CD4-positive, alpha-beta T cell treated with Interleukin-2 at 100 ng/mL for 4 hours (primary cell): ENCODE measurements around the gene RPS29.
"Not testable (repeated sequence)": the region's sequence is repeated elsewhere in the genome, so short reads cannot be mapped to it uniquely, and the experiment has no call there.

Experiments
- DNase-seq: peaks from one replicate; pipeline ENCODE4 v3.0.0-alpha.2; 2020; ENCODE audit warnings: low spot score

Gene RPS29

DNA sequence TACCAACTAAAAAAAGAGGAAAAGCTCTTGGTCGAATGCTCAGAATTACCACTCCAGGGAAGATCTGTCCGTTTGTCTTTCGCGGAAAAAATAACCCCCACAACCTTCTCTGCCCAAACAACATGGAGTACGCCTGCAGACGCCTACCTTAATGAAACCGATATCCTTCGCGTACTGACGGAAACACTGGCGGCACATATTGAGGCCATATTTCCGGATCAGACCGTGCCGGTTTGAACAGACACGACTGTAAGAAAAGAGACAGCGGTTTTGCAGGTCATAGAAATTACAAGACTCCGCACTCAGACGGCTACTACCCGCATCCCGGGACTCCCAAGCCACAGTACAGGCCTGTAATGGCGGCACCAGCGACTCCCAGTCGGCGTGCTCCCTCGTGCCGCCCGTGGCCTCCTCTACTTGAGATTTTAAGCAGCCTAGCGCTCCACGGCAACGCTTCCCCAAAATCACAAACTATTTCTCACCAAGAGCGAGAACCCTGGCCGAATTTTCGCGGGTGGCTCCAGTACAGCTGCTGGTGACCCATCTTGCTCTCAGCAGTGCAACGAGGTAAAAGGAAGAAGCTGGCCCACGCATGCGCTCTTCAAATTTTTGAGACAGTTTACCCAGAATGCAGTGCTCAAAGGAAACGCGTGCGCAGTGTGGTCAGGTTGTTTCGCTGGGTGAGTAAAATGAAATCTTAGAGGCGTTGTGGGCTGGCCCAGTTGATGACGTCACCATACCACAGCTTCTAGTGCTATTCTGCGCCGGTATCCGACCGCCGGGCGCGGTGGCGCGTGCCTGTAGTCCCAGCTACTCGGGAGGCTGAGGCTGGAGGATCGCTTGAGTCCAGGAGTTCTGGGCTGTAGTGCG, at the start of gene RPS29:
RPS29 (minus strand) TSS at position 578 of the 870 bp plus-strand sequence; CDS start at position 544, 34 bp downstream.
- DNase-seq = peak; percentile 99

DNA sequence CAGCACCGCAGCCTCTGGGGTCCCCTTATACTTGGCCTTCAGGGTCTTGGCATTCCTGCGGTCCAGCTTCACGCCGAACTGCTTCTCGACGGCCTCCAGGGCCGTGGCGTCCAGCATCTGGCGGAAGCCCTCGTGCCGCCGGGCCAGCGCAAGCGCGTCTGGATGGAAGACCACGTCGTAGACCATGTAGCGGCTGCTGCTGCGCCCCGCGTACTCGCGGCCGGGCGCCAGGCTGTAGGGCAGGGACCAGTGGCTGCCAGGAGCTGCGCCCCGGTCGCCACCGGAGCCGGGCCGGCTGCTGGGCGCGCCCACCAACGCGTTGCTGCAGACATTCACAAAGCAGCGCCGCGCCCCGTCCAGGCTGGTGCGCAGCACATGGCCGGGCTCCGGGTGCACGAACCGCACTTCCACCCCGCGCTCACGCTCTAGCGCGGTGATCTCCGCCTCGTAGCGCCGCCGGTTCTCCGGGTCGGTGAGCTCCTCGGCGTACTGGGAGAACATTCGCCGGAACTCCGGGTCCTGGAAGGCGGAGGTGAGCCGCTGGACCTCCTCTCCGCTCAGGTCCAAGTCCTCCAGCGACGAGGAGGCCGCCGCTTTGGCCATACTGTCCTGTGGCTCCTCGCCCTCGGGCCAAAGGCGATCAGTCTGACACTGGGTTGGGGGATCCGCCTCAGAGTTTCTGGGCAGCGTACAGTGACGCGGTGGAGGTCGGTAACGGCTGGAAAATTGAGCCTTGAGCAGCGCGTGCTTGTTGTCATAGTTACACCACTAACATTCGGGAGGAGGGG, 48.6 kb upstream of the RPS29 start, which contains the start of gene DNAAF2:
DNAAF2 (minus strand) TSS at position 698 of the 788 bp plus-strand sequence; CDS start at position 603, 95 bp downstream.
- peak; percentile 78 for DNase-seq

DNA sequence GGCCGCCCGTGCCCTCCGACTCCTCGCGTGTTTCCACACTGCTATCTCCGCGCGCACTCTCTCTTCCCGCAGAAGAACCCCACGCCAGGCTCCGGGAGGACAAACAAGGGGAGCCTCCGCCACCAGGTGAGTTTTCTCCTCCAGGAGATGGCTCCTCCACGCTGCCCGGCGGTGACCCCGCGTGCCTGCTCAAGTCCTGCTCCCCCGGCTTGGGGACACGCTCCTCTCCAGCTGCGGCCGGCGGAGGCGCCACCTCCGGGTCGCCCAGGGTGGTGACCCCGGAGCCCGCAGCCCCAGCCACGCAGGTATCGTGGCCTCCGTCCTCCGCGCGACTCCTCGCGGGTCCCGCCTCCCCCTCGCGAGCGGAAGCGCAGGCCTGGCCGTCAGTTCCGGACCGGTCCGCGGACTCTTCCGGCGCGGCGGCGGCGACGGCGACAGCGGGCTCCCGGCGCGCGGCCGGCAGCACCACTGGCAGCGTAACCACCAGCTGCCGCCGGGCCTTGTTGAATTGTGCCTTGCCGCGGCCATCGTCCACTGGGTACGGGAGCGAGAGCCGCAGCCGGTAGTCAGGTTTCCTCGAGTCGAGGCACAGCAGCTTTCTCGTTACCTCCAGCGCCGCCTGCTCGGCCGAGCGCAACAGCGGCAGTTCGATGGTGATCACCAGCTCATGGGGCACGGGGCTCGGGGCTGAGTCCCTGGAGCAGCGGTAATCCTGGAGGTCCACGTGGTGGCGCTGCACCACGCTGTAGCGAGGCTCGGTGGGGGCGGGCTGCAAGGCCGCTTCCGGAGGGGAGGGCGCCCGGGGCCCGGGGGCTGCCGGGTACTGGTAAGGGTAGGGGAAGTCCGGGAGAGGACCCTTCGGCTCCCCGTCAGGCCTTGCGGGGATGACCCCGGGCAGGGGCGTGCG, 47.7 kb upstream of the RPS29 start:
- DNase-seq = peak; percentile 95

DNA sequence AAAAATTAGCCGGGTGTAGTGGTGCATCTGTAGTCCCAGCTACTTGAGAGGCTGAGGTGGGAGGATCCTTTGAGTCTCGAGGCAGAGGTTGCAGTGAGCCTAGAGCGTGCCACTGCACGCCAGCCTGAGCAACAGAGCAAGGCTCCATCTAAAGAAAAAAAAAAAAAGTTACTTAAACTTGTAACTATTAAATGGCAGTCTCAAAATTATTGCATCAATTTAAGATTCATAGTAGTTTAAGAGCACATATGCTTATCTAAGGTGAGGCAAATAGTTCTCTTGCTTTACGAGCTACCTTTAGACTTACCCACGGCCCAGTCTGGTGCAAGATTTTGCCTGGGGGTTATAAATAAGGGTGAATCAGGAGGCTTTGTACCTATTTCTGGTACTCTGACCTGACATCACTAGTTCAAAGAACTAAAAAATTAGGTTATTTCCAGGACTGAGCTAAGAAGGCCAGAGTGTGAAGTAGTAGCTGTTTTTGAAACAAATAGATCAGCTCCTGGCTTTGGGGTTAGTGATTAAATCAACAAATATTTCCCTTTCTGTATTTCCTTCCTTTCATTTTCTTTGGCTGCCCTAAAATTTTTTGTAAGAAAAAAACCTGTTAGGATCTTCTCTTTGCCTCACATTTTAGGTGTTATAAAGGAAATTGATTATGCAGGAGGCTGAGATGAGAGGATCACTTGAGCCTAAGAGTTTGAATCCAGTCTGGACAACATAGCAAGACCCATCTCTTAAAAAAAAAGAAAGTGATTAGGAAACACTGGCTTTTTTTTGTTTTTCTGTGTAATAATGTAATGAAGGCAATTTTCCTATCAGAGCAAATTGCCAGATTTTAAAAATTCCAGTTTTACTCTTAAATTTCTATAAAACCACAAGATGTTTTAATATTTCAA, 38.0 kb upstream of the RPS29 start:
- peak; percentile 80 for DNase-seq

DNA sequence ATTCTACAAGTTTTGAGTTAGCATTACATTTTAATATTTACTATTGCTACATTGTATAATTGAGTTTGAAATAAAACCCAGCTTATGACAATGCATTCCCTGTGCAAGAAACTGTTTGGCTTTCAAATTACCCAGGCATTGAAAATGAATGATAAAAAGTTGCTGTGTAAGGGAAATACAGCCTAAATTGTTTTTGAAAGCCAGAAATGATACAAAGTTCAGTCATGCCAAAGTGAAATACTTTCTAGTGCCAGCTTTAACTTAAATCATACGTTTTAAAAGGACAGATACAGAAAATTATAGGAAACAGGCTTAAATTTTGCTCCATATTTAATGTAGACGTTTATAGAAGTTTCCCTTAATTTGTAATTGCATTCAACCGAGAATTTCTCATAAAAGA, 37.2 kb upstream of the RPS29 start:
- DNase-seq = no peak

DNA sequence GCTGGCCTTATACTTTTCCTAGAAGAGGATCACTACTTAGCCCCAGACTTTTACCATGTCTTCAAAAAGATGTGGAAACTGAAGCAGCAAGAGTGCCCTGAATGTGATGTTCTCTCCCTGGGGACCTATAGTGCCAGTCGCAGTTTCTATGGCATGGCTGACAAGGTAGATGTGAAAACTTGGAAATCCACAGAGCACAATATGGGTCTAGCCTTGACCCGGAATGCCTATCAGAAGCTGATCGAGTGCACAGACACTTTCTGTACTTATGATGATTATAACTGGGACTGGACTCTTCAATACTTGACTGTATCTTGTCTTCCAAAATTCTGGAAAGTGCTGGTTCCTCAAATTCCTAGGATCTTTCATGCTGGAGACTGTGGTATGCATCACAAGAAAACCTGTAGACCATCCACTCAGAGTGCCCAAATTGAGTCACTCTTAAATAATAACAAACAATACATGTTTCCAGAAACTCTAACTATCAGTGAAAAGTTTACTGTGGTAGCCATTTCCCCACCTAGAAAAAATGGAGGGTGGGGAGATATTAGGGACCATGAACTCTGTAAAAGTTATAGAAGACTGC, 35.9 kb upstream of the RPS29 start:
- DNase-seq = no peak

DNA sequence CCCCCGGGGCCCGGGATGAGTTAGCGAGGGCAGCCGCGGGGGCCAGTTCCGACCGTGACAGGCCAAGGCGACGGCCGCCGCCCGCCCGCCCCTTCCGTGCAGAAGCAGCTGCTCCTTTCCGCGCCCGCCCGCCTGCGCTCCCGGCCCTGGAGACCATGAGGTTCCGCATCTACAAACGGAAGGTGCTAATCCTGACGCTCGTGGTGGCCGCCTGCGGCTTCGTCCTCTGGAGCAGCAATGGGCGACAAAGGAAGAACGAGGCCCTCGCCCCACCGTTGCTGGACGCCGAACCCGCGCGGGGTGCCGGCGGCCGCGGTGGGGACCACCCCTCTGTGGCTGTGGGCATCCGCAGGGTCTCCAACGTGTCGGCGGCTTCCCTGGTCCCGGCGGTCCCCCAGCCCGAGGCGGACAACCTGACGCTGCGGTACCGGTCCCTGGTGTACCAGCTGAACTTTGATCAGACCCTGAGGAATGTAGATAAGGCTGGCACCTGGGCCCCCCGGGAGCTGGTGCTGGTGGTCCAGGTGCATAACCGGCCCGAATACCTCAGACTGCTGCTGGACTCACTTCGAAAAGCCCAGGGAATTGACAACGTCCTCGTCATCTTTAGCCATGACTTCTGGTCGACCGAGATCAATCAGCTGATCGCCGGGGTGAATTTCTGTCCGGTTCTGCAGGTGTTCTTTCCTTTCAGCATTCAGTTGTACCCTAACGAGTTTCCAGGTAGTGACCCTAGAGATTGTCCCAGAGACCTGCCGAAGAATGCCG, 35.1 kb upstream of the RPS29 start:
- DNase-seq = peak; percentile 58

DNA sequence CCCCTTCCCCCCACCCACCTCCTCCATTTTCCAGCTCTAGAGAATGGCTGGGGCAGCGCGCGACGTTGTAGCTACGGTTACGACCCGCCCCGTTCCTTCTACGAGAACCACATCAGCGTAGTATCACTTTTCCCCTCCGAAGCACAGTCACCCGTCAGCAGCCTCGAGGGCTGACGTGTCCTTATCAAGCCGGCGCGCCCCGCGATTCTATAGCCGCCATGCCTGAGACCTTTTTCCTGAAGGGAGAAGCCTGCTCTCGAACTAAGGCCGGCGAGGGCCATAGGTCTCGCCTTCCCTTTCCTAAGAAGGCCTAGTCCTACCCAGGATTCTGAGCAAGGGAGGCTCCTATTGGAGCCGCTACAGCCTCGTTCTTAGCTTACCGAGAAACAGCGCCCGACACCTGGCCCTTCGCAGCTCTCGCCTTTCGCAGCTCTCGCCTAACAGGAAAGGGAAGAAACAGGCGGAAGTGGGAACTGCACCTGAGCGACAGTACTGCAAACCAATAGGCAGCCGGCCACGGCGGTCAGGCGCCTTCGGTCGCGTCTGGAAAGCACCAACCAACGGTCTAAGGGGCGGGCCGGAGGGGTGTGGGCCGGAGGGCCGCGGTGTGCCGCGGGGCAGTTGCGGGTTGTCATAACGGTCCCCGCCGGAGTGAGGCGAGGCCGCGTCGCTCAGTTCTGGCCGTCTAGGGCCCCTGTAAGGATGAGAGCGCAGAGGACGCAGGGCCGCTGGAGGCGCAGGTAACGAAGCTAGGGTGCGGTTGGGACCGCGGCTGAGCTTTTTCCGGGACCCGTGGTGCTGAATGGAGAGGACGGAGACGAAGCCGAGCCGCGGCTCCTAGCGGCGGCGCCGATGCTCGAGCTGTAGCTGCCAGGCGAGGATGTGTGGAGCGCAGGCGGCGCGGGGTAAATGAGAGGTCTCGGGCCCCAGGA, 34.3 kb upstream of the RPS29 start, which contains the start of the genes MGAT2 and RPL36AL:
MGAT2 (plus strand) TSS at position 618 of the 932 bp plus-strand sequence. CDS start 470 bp downstream, outside the sequence.
RPL36AL (minus strand) TSS at position 445 of the 932 bp plus-strand sequence. CDS start 1,522 bp downstream, outside the sequence.
- DNase-seq = peak; percentile 97

DNA sequence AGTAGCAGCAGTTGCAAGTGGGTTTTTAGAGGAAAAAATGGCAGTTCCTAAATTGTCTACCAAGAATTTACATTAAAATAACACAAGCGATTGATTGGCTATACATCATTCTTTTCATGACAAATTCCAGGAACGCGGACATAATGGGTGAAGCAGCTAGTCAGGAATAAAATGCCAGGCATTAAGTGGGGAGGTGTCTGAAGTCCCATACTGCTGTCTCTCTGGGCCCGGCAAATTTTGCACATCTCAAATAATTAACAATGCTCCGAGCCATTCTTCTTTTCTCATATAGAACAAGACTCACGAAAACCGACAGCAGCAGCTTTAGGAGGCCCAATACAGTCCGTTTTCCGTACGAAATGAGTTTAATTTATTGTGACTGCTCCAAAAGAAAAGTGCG, 33.5 kb upstream of the RPS29 start:
- DNase-seq = no peak

DNA sequence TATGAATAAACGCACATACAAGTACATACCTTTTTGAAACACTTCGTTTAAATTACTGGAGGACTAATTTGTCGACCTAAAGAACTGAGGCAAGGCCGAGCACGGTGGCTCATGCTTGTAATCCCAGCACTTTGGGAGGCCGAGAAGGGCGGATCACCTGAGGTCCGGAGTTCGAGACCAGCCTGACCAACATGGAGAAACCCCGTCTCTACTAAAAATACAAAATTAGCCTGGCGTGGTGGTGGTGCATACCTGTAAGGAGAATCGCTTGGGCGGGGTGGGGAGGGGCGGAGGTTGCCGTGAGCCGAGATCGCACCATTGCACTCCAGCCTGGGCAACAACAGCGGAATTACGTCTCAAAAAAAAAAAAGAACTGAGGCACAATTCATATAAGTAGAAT, 33.1 kb upstream of the RPS29 start:
- DNase-seq = not testable (repeated sequence)

DNA sequence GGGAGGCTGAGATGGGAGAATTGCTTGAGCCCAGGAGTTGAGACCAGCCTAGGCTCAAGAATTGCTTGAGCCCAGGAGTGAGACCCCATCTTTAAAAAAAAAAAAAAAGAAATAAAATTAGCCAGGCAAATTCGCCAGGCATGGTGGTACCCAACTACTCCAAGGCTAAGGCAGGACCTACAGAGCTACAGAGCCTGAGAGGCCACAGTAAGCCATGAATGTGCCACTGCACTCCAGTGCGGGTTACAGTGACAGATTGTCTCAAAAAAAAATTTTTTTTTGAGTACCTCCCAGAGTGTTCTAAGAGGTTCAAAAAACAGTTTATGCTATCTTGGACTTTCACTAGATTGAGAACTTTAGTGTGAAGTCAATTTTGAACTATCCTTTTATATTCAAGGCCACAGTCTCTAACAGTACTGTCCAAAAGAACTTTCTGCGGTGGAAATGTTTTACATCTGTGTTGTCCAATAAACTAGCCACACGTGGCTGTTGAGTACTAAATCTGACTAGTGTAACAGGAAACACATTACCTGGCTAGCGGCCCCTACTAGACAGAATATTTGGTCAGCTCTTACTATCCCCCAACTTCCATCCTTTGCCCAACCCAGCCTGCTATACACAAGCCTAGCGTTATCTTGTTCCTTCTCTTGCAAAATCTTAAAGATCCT, 31.8 kb upstream of the RPS29 start:
- no peak for DNase-seq

DNA sequence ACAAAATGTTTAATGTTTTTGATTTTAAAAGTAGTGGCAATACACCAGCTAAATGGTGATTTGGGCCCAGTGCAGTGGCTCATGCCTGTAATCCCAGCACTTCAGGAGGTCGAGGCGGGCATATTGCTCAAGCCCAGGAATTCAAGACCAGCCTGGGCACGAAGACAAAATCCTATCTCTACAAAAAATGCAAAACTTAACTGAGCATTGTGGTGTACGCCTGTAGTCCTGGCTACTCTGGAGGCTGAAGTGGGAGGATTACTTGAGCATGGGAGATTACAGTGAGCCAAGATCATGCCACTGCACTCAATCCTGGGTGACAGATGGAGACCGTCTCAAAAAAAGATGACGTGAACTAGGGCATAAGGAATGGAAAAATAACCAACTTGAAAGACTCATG, 29.6 kb upstream of the RPS29 start:
- no peak for DNase-seq

DNA sequence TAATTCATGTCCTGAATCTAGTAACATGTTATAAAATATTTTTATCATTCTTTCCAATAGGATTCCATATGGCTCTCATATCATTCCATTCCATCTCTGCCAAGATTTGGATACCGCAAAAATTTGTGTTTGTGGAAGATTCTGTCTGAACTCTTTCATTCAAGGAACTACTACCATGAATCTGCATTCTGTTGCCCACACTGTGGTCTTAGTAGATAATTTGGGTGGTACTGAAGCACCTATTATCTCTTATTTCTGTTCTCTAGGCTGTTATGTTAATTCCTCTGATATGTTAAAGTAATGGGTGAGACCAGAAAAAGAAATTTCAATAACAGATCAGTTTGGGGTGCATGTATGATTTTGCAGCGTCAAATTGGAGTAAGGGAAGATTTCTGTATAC, 28.0 kb upstream of the RPS29 start:
- DNase-seq = no peak

DNA sequence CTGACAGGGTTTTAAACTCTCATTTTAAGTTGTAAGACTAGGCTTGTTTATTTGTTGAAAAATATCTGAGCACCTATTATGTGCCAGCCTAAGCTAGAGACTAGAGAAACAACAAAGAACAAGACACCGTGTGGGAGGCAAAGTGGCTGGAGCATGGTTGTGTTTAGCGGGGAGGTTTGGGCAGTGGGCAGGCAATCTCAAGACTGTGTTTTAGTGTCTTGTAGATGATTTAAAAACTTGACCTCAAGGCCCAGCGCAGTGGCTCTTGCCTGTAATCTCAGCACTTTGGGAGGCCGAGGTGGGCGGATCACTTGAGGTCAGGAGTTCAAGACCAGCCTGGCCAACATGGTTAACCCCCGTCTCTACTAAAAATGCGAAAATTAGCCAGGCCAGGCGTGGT, 26.5 kb upstream of the RPS29 start:
- DNase-seq = no peak

DNA sequence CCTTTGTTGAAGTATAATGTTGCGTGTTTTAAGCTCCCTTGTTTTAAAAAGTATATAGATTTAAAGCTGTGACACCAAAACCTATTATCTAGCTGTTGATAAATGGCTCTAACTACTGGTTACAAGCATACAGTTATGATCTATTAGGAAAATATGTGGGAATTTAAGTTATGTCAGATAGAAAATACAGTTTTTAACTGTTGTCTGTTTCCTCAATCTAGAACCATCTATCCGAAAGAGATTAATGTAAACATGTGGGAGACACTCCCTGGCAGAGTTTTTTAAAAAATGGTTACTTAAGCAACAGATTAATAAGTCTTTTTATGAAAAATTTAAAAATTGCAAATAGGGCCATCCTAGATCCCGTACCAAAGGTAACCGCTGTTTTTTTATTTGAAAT, 26.1 kb upstream of the RPS29 start:
- DNase-seq = no peak

DNA sequence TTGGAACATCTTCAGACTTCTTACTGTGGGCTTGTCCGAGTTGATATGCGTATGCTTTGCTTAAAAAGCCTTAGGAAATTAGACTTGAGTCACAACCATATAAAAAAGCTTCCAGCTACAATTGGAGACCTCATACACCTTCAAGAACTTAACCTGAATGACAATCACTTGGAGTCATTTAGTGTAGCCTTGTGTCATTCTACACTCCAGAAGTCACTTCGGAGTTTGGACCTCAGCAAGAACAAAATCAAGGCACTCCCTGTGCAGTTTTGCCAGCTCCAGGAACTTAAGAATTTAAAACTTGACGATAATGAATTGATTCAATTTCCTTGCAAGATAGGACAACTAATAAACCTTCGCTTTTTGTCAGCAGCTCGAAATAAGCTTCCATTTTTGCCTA, 21.4 kb upstream of the RPS29 start:
- no peak for DNase-seq

DNA sequence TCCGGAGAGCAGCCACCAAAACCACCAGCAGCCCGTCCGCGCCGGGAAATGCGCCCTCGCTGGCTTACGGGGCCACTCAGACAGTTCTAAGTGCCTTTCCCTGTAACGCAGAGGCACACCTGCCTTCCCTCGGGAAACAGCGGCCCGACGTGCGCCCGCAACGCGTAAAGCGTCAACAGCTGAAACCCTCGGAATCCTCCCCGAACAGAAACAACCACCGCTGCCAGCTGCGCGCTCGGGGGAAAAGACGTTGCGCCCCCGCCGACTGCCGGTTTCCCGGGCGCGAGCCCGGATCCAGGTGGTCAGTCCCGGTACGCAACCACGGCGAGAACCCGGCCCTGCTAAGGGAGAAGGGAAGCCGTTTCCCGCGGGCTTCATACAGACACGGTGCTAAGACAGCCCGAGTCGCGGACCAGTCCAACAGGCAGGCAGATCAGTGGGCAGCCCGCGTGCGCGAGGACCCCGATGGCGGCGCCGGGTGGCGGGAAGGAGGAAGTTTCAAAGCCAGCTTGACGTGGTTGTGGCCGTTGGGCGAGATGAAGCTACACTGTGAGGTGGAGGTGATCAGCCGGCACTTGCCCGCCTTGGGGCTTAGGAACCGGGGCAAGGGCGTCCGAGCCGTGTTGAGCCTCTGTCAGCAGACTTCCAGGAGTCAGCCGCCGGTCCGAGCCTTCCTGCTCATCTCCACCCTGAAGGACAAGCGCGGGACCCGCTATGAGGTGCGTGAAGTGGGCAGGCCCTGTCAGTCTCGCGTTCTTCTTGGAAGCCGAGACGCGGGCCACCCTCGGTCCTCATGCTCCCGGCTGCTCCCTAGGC, 12.5 kb upstream of the RPS29 start, which contains the start of gene LRR1:
LRR1 (plus strand) TSS at position 456 of the 816 bp plus-strand sequence; CDS start at position 537, 81 bp downstream.
- DNase-seq = peak; percentile 87
